ENCODE measurements around the gene TMEM221. TPM values are rescaled to one million over a fixed set of nuclear protein-coding genes. Genes with fewer than 3 reads are reported as not detected.

Gene TMEM221
- total RNA-seq, 1 donor from 2014 or later = 0.96 TPM

DNA sequence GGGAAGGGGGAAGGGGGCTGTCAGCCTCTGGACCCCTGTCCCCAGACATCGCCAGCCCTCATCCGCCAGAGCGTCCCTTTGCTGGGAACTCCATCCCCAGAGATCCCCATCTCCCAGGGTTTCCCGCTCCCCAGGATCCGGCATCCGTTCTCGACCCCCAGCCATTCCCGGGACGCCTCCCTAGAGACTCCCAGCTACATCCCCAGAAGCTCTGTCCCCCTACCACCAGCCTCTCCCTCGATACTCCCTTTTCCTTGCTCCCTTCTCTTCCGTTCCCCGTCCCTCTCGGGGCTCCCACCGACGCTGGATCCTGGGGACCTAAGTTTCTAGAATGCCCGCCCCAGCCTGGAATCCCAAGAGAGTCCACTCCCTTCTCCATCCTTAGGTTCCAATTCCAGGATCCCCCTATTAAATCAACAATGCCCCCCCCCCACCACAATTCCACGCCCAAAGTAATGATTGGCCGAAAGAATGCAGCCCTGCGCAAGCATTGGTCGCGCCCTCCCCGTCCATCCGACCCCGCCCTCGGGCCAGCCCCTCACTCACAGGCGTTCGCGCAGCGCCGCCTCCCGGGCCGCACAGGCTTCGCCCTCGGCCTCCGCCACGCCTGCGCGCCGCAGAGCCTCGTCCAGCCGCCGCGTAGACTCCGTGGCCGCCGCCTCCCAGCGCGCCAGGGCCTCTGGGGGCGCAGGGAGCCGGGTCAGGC lies 57.6 kb downstream of the TMEM221 start:
- Mint-ChIP-seq H3K27ac (ENCODE audit: unreplicated experiment) (no peak overlapping the region), H3K9me3 (no peaks in the 10 kb centered on the region), H3K27me3 (ENCODE audit: low read depth) (peaks cover 21% of the 10 kb centered on the region), H3K4me3 (peak overlapping the region; percentile 93), H3K36me3 (ENCODE audit: low read depth) (no peaks in the 10 kb centered on the region), H3K4me1 (peaks cover 14% of the 10 kb centered on the region)
- peak; percentile 89 for DNase-seq (ENCODE audit: low read depth, low spot score)
- TF ChIP-seq, protein P1, sequence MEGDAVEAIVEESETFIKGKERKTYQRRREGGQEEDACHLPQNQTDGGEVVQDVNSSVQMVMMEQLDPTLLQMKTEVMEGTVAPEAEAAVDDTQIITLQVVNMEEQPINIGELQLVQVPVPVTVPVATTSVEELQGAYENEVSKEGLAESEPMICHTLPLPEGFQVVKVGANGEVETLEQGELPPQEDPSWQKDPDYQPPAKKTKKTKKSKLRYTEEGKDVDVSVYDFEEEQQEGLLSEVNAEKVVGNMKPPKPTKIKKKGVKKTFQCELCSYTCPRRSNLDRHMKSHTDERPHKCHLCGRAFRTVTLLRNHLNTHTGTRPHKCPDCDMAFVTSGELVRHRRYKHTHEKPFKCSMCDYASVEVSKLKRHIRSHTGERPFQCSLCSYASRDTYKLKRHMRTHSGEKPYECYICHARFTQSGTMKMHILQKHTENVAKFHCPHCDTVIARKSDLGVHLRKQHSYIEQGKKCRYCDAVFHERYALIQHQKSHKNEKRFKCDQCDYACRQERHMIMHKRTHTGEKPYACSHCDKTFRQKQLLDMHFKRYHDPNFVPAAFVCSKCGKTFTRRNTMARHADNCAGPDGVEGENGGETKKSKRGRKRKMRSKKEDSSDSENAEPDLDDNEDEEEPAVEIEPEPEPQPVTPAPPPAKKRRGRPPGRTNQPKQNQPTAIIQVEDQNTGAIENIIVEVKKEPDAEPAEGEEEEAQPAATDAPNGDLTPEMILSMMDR (conservative IDR thresholded peaks at IDR 0.05) = peak; percentile 68

DNA sequence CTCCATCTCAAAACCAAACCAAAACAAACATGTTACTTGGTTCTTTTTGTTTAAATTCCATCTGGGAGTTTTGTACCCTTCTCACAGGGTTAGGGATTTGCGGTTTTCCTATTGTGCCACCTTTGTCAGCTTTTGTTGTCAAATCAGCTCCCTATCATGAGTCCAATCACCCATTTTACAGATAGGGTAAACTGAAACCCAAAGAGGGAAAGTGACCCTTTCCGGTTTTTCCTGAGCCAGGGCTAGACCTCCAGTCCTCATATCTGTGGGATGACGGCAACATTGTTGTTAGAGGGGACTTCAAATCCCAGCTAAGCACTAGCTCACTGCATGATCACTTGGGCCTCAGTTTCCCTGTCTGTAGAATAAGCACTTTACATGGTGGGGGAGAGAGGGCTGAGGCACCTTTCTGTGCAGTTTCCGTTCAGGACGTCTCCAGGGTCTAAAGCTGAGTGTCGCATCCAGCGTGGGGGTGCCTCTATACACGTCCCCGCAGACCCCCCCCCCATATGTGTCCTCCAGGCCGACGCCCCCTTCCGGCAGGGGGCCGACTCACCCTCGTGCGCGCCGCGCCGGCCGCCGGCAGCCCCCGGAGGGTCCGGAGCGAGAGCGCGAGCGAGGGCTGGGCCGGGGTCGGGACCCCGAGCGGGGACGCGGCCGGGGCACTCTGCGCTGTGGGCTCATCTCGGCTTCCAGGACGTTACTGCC lies 58.4 kb downstream of the TMEM221 start:
- peak; percentile 26 for DNase-seq (ENCODE audit: low read depth, low spot score)
- TF ChIP-seq, protein P1 (conservative IDR thresholded peaks at IDR 0.05) = peak; percentile 42
- peaks cover 21% of the 10 kb centered on the region for H3K27me3 Mint-ChIP-seq (ENCODE audit: low read depth)
- H3K27ac Mint-ChIP-seq (ENCODE audit: unreplicated experiment) = no peak overlapping the region
- H3K9me3 Mint-ChIP-seq = no peaks in the 10 kb centered on the region
- peak overlapping the region; percentile 93 for H3K4me3 Mint-ChIP-seq
- peaks cover 12% of the 10 kb centered on the region for H3K4me1 Mint-ChIP-seq
- H3K36me3 Mint-ChIP-seq (ENCODE audit: low read depth) = no peaks in the 10 kb centered on the region

DNA sequence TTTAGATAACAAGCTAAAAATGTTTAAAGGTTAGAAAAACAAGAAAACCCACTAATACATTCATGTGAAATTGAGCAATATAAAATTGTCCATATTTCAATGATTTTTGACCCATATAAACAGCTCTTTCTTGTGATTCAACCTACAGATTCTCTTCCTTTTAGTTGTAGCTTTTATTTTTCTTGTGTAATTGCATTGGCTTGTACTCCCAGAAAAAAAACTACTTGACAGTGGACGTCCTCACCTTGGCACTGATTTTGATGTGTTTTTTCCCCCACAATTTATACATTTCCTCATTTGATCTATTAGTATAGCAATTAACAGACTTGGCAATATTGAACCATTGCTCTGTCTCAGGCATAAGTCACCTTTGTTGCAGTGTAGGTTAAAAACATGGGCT lies 59.2 kb downstream of the TMEM221 start:
- DNase-seq (ENCODE audit: low read depth, low spot score) = no peak
- H3K4me1 Mint-ChIP-seq = peaks cover 11% of the 10 kb centered on the region
- H3K27me3 Mint-ChIP-seq (ENCODE audit: low read depth) = peaks cover 21% of the 10 kb centered on the region
- no peak overlapping the region for H3K27ac Mint-ChIP-seq (ENCODE audit: unreplicated experiment)
- H3K36me3 Mint-ChIP-seq (ENCODE audit: low read depth) = no peaks in the 10 kb centered on the region
- TF ChIP-seq, protein P1 (conservative IDR thresholded peaks at IDR 0.05) = no peak
- H3K9me3 Mint-ChIP-seq = no peaks in the 10 kb centered on the region
- no peak overlapping the region for H3K4me3 Mint-ChIP-seq

DNA sequence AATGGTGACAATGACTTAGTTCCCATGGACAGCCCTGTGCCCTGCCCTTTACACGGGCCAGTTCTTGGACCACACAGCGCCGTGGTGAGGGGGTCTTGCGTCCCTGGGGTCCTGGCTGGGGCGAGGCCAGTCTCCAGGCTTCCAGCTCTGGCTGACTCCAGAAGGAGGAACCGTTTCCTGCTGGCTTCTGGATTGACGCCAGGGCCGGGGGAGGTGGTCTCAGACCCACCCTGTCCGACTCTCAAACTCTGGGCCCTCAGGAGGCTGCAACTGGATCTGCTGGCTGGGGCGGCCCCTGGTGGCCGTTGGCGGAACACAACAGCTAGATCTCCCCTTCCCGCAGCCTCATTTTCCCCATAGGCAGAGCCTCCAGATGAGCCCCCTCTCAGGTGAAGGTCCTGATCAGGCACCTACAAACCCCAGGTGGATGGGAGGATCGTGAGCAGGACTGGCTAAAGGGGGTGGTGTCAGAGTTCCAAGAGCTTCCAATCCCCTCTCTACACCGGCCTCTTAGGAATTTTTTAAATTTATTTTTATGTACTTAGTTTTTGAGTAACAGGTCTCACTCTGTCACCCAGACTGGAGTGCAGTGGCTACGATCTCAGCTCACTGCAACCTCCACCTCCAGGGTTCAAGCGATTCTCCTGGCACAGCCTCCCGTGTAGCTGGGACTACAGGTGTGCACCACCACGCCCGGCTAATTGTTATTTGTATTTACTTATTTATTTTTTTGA lies 62.4 kb downstream of the TMEM221 start:
- Mint-ChIP-seq H3K4me3 (peak overlapping the region; percentile 62), H3K36me3 (ENCODE audit: low read depth) (no peaks in the 10 kb centered on the region), H3K27ac (ENCODE audit: unreplicated experiment) (no peak overlapping the region), H3K9me3 (no peaks in the 10 kb centered on the region), H3K27me3 (ENCODE audit: low read depth) (peaks cover 21% of the 10 kb centered on the region), H3K4me1 (peaks cover 12% of the 10 kb centered on the region)
- TF ChIP-seq, protein P1 (conservative IDR thresholded peaks at IDR 0.05) = peak; percentile 88
- DNase-seq (ENCODE audit: low read depth, low spot score) = peak; percentile 67

Other genes with a start within 250 kb of the TMEM221 start
- gene USE1, start 233.3 kb downstream of the TMEM221 start, total RNA-seq = 15.7 and 17.6 TPM in 2 replicates
- 10.4 and 12.0 TPM in 2 replicates for gene OCEL1, start 222.4 kb downstream of the TMEM221 start, total RNA-seq
- 52.8 and 57.6 TPM in 2 replicates for gene NR2F6, start 202.7 kb downstream of the TMEM221 start, total RNA-seq
- 0.23 and 0.57 TPM in 2 replicates for gene USHBP1, start 183.9 kb downstream of the TMEM221 start, total RNA-seq
- 79.1 and 89.3 TPM in 2 replicates for gene BABAM1, start 181.2 kb downstream of the TMEM221 start, total RNA-seq
- gene ANKLE1, start 166.8 kb downstream of the TMEM221 start, total RNA-seq = 4.5 and 4.9 TPM in 2 replicates
- gene ABHD8, start 145.2 kb downstream of the TMEM221 start, total RNA-seq = 8.1 and 8.5 TPM in 2 replicates
- gene MRPL34, start 142.8 kb downstream of the TMEM221 start, total RNA-seq = 73.4 and 74.2 TPM in 2 replicates
- gene DDA1, start 139.1 kb downstream of the TMEM221 start, total RNA-seq = 44.9 and 49.9 TPM in 2 replicates
- 37.4 and 43.3 TPM in 2 replicates for gene ANO8, start 113.8 kb downstream of the TMEM221 start, total RNA-seq
- gene GTPBP3, start 111.1 kb downstream of the TMEM221 start, total RNA-seq = 57.8 TPM in 2 replicates
- gene PLVAP, start 71.3 kb downstream of the TMEM221 start, total RNA-seq = 0.82 and 1.8 TPM in 2 replicates
- not detected in 2 replicates for gene CCDC194, start 54.5 kb downstream of the TMEM221 start, total RNA-seq
- gene BST2, start 43.0 kb downstream of the TMEM221 start, total RNA-seq = not detected in 2 replicates
- 47.6 and 48.1 TPM in 2 replicates for gene MVB12A, start 28.6 kb downstream of the TMEM221 start, total RNA-seq
- gene NXNL1, start 12.3 kb upstream of the TMEM221 start, total RNA-seq = not detected in 2 replicates
- gene SLC27A1, start 21.9 kb upstream of the TMEM221 start, total RNA-seq = 17.4 and 17.9 TPM in 2 replicates
- gene PGLS, start 63.0 kb upstream of the TMEM221 start, total RNA-seq = 91.2 and 99.7 TPM in 2 replicates
- 78.4 and 81.7 TPM in 2 replicates for gene COLGALT1, start 107.0 kb upstream of the TMEM221 start, total RNA-seq
- gene UNC13A, start 239.7 kb upstream of the TMEM221 start, total RNA-seq = 5.7 and 6.4 TPM in 2 replicates

Measured in neural crest cell (in vitro differentiated cells).